CD4-positive, alpha-beta T cell treated with Interferon gamma for 1 hour (primary cell): ENCODE data around the gene CLMP.

Experiments used
- DNase-seq: peaks from one replicate; pipeline ENCODE4 v3.0.0-alpha.2; 2020

The CLMP gene, protein sequence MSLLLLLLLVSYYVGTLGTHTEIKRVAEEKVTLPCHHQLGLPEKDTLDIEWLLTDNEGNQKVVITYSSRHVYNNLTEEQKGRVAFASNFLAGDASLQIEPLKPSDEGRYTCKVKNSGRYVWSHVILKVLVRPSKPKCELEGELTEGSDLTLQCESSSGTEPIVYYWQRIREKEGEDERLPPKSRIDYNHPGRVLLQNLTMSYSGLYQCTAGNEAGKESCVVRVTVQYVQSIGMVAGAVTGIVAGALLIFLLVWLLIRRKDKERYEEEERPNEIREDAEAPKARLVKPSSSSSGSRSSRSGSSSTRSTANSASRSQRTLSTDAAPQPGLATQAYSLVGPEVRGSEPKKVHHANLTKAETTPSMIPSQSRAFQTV

GRCh38 chr11:123195188-123196059, at the start of gene CLMP:
Gene CLMP (minus strand): TSS chr11:123195248. CDS start chr11:123194940, 308 bp downstream.
- DNase-seq, result no peak

GRCh38 chr11:123241874-123242543, 47.0 kb upstream of the CLMP start:
- no peak for DNase-seq

DNA sequence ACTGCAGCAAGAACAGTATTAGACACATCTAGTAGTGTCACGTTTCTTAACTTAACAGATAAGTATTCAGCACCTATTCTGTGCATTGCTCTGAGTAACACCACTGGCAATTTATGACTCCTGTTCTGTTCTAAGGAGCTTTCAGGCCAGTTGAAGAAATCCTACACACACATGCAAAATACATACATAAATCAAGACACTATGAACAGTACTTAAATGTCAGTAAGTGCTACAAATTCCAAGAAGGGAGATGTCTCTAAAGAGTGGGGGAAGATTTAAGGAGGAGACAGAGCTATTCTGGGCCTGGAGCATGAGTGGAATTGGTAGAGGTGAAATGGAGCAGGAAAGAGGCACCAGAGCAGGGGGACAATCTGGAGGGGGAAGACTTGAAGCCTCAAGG, 46.2 kb upstream of the CLMP start:
- no peak for DNase-seq

GRCh38 chr11:123239191-123240150, 44.4 kb upstream of the CLMP start:
- no peak for DNase-seq

DNA sequence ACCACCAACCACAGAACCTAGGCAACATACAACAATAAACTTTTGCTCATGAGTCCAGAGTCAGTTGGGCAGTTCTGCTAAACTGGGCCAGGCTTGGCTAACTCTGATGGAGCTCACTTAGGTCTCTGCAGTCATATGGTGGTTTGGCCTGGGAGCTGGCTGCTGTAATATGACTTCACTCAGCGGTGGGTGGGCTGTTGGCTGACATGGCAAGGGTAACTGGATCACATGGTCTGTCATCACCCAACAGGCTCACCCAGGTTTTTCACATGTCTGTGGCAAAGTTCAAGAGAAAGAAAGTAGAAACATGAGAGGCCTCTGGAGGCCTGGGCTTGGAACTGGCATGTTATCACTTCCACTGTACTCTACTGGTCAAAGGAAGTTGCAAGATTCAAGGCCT, 43.2 kb upstream of the CLMP start:
- no peak for DNase-seq

DNA sequence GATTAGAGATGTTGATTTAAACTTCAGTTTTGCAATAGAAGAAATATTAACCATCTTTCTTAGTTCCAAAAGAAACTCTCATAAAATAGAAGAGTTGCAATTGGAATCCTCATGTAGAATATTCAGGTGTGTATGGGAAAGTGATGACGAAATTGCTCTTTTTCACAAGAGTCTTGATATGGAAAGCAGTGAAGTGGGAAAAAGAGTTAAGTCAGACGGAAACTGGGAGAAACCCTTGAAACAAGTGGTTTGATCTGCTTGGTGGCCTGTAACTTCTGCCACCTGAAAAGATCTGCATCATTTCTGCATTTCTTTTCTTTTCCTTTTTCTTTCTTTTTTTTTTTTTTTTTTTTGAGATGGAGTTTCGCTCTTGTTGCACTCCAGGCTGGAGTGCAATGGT, 41.8 kb upstream of the CLMP start:
- DNase-seq, result no peak

GRCh38 chr11:123235656-123236261, 40.7 kb upstream of the CLMP start:
- no peak for DNase-seq

- peak; percentile 11 for DNase-seq
Observed at GRCh38 chr11:123235117-123235655, 40.1 kb upstream of the CLMP start.

GRCh38 chr11:123233975-123234334, 38.9 kb upstream of the CLMP start:
- no peak for DNase-seq

GRCh38 chr11:123233280-123233974, 38.4 kb upstream of the CLMP start:
- no peak for DNase-seq

- DNase-seq, result no peak
Observed at GRCh38 chr11:123231777-123232176, 36.7 kb upstream of the CLMP start.

GRCh38 chr11:123231256-123231655, 36.2 kb upstream of the CLMP start:
- DNase-seq, result no peak

DNA sequence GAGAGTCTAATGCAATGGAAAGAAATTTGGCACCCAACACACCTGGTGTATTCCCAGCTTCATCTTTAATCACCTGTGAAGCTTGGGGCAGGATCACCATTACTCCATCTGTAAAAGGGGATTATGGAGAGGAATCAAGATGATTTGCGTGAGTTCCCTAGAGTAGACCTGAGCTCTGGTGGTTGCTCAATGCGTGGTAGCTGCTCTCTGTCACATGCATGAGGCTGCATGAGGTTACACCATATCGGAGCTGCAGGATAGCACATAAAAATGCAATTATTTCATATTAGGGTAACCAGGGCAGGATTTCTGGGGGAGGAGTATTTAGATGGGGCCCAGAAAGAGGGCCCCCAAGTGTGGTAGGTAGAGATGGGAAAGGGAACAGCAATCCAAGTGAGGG, 35.3 kb upstream of the CLMP start:
- no peak for DNase-seq

DNA sequence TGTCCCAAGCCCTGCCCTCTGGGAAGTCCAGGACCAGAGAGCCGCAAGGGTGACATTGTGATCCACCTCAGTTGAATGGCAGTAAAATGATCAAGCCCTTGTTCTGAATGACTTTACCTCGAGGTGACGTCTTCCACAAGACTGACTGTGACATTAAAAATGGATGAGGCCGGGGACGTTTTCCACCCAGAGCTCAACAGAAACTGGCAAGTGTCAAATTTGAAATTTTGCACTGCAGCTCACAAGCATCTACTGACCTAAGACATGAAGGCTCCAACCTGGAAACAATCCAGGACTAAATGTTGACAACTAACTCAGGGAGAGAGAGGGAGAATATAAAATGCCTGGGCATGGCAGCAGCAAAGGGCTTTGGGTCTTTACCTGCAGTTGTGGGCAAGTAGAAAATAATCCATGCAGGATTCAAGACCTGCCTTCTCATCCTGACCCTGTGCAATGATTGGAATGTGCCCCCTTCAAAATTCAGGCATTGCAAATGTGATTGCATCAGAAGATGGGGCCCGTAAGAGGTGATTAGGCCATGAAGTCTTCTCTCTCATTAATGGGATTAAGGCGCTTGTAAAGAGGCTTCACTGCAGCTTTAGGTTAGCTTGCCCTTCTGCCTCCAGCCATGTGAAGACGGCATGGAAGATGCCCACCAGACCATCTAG, 33.6 kb upstream of the CLMP start:
- no peak for DNase-seq

- no peak for DNase-seq
Observed at GRCh38 chr11:123227763-123228495, 32.9 kb upstream of the CLMP start.

DNA sequence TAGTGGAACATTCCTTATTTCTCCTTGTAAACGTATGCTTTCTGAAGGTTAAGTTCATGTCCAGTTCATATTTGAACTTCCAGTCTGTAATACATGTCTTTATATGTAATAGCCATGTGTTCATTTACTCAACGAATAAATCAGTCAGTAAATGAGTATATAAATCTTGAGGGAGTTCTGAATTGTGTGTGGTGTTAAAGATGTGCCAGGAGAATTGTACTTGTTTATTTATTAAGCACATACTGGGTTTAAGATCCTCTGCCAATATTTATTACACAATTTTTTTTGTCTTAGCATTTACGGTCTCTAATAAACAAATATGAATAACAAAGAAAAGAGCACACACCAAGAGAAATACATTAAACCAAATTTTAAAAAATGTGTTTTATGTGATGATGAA, 26.5 kb upstream of the CLMP start:
- no peak for DNase-seq

DNA sequence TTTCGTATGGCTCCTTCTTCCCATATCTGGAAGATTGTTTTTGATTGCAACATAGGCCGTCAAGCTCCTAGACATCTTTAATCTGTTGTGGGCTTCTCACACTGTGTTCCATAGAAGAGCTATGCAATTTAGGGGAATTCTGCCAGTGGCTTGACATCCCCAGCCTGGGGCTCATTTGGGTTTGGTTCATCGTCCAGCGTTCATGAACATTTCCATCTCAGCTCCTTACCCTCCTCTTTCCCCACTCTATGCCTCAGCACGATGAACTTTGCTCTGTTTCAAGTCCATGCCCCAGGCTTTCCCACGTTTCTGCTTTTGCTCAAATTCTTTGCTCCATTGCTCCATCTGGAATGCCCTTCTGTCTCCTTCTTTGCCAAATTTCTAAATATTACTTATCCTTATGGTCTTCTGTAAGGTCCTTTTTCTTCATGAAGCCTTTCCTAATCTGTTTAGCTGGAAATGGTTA, 26.1 kb upstream of the CLMP start:
- no peak for DNase-seq

DNA sequence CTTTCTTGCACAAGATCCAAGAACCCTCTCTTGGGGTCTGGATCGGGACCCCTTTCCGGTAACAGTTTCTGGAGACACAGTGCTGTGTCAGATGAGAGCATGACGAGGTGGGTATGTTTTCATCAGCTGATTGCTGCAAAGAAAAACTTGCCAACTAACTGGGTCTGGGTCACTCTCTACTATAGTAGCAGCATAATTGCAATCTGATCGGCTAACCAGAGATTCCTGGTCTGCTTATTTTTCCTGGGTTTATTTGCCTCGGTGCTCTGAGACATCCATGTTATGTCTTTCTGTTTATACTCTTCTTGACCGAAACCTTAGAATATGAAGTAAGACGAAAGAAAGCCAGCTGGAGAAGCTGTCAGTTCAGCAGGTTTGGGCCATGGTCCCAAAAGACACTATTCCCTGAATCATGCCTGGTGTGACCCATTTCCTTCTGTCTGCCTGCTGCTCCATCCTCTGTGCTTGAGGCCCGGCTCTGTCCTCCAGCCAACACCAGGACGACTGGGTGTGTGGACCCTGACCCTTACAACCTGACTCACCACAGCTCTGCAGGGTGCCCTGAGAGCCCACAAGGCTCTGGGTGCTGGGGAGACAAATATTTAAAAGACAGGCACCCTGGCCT, 24.1 kb upstream of the CLMP start:
- no peak for DNase-seq

GRCh38 chr11:123218451-123218850, 23.4 kb upstream of the CLMP start:
- no peak for DNase-seq
